Endothelial cell of umbilical vein (primary cell): ENCODE data around the gene DAP. TPM values are rescaled to one million over a fixed set of nuclear protein-coding genes. Genes with fewer than 3 reads are reported as not detected.

Source experiments
- BruUV-seq: library from RNA; stranded (reverse); fragments of 400-500 nt; replicated peaks from 2 replicates; lab custom pipeline; 2021; lab: Mats Ljungman, UMichigan
- CTCF ChIA-PET: fragments of 300-600, 350-600 bp; sonication (Branson Sonifier 250); formaldehyde crosslinking; loops from one replicate; lab custom pipeline; 2021; ENCODE audit warnings: antibody characterized with exemption, inconsistent platforms; lab: Charles Lee
- POLR2A ChIA-PET: fragments of 300-600, 350-600 bp; sonication (Branson Sonifier 250); formaldehyde crosslinking; loops from one replicate; lab custom pipeline; 2021; ENCODE audit warnings: antibody characterized with exemption, inconsistent platforms; lab: Charles Lee
- DNase-seq: peaks from one replicate; pipeline ENCODE4 v3.0.0-alpha.2; 2011; ENCODE audit warnings: low read depth, low spot score
- FAIRE-seq: peaks from 2 replicates; lab custom pipeline; 2011; peaks lifted over from hg19 to GRCh38; lab: Jason Lieb, UNC
- H2AFZ ChIP-seq: 2 replicates; pipeline ENCODE4 v1.6.0; 2012; ENCODE audit warnings: low read depth, low read length, control low read depth, inconsistent platforms
- H3K27ac ChIP-seq: 2 replicates; pipeline ENCODE4 v1.5.1; 2011; ENCODE audit warnings: low read depth, mild to moderate bottlenecking, control low read depth, low read length, moderate library complexity; ENCODE audit not compliant: insufficient read depth
- H3K27me3 ChIP-seq, 2 experiments: 2 replicates each; pipeline versions ENCODE4 v1.6.0 to v1.6.1; 2011; ENCODE audit warnings: low read length in 2 of 2, mixed read lengths in 1 of 2; ENCODE audit not compliant: control insufficient read depth in 2 of 2, insufficient read depth in 2 of 2
- H3K36me3 ChIP-seq, 2 experiments: 2 replicates in 1 of 2; 3 replicates in 1 of 2; pipeline ENCODE4 v1.5.1; 2011; ENCODE audit warnings: low read length in 2 of 2, mild to moderate bottlenecking in 1 of 2, moderate library complexity in 1 of 2; ENCODE audit not compliant: control insufficient read depth in 2 of 2, insufficient read depth in 2 of 2; ENCODE audit errors: extremely low read depth in 1 of 2
- H3K4me1 ChIP-seq: 3 replicates; pipeline ENCODE4 v1.5.1; 2011; ENCODE audit warnings: mild to moderate bottlenecking, low read length; ENCODE audit not compliant: control insufficient read depth, insufficient read depth; ENCODE audit errors: extremely low read depth
- H3K4me2 ChIP-seq: 2 replicates; pipeline ENCODE4 v1.6.1; 2011; ENCODE audit warnings: low read length, control low read depth, mixed read lengths; ENCODE audit not compliant: insufficient read depth
- H3K4me3 ChIP-seq, 3 experiments: fragments of 200-600 bp in 1 of 3; sonication (generic), shearing (Covaris generic) in 1 of 3; replicated peaks in 1 of 3; 2 replicates each; pipeline ENCODE4 v1.5.1; 2011 to 2016; ENCODE audit warnings: control low read depth in 3 of 3, low read length in 3 of 3, mild to moderate bottlenecking in 2 of 3, inconsistent platforms in 1 of 3, low read depth in 1 of 3, moderate library complexity in 1 of 3; ENCODE audit not compliant: insufficient read depth in 1 of 3
- H3K79me2 ChIP-seq: 2 replicates; pipeline ENCODE4 v1.6.0; 2012; ENCODE audit warnings: low read length, inconsistent platforms; ENCODE audit not compliant: control insufficient read depth, insufficient read depth
- H3K9ac ChIP-seq: replicated peaks from 2 replicates; pipeline ENCODE3; 2011; ENCODE audit warnings: low read length, control low read depth; ENCODE audit not compliant: insufficient read depth; ENCODE audit errors: extremely low read depth
- H3K9me1 ChIP-seq: replicated peaks from 3 replicates; pipeline ENCODE4 v1.6.0; 2011; ENCODE audit warnings: mild to moderate bottlenecking, low read length; ENCODE audit not compliant: control insufficient read depth, insufficient read depth; ENCODE audit errors: extremely low read depth
- H3K9me3 ChIP-seq: replicated peaks from 2 replicates; pipeline ENCODE4 v1.5.1; 2012; ENCODE audit warnings: low read length, inconsistent platforms; ENCODE audit not compliant: control insufficient read depth, insufficient read depth
- H4K20me1 ChIP-seq: replicated peaks from 2 replicates; pipeline ENCODE3; 2011; ENCODE audit warnings: mild to moderate bottlenecking, low read length; ENCODE audit not compliant: control insufficient read depth, insufficient read depth; ENCODE audit errors: extremely low read depth
- EZH2 ChIP-seq: IDR thresholded peaks from 2 replicates; pipeline ENCODE4 v1.6.1; 2012; ENCODE audit warnings: borderline replicate concordance, low read depth, mild to moderate bottlenecking, moderate library complexity, low read length, inconsistent platforms; ENCODE audit not compliant: severe bottlenecking
- FOS ChIP-seq: IDR thresholded peaks from 2 replicates; pipeline ENCODE4 v1.6.1; 2011; ENCODE audit warnings: mild to moderate bottlenecking, low read length, moderate library complexity, borderline replicate concordance; ENCODE audit not compliant: insufficient read depth
- GATA2 ChIP-seq: IDR thresholded peaks from 2 replicates; pipeline ENCODE4 v1.7.0; 2011; ENCODE audit warnings: low read depth, mild to moderate bottlenecking, moderate library complexity, mixed read lengths, low read length; ENCODE audit not compliant: insufficient read length, insufficient read depth
- MYC ChIP-seq: IDR thresholded peaks from one replicate; pipeline ENCODE4 v1.6.1; 2011; ENCODE audit warnings: mild to moderate bottlenecking, low read depth, low read length
- POLR2A ChIP-seq: IDR thresholded peaks from 2 replicates; pipeline ENCODE4 v1.6.1; 2012; ENCODE audit warnings: low read depth, mild to moderate bottlenecking, control low read depth, low read length
- dilution Hi-C: fragments of 300-500 bp; cut with MboI; formaldehyde crosslinking; loops from one replicate; pipeline ENCODE4 v1.15.0; 2019; ENCODE audit warnings: low sequenced_read_pairs; ENCODE audit not compliant: extremely low pct_ligation_motif_present
- intact Hi-C: fragments of 100-400 bp; cut with micrococcal nuclease; formaldehyde crosslinking; loops from one replicate; pipeline ENCODE4 v1.10.0; 2022
- polyA plus RNA-seq, 4 experiments: library from polyadenylated mRNA; depleted of rRNA in 3 of 4; stranded (reverse) in 3 of 4; unstranded in 1 of 4; fragments of >200 nt; gene quantifications; 2 replicates each; pipeline versions ENCODE4 v1.2.1 to v1.2.3, GENCODE V29; 2011 to 2012; ENCODE audit warnings: missing spikeins in 1 of 4
- total RNA-seq: library from RNA; stranded (reverse); gene quantifications from 2 replicates; pipeline ENCODE4 v1.2.3, GENCODE V29; 2021
- TF ChIP-seq, protein P1 (sequence below): IDR thresholded peaks from 2 replicates; pipeline ENCODE4 v1.6.1; 2011; ENCODE audit not compliant: insufficient read depth, insufficient read length
- TF ChIP-seq, protein P2 (sequence below), 2 donors: IDR thresholded peaks; 1 replicate in 1 of 2; 2 replicates in 1 of 2; pipeline ENCODE4 v1.5.1; 2011; ENCODE audit warnings: low read length in 2 of 2, mild to moderate bottlenecking in 2 of 2, moderate library complexity in 2 of 2, control low read depth in 1 of 2, inconsistent platforms in 1 of 2, low read depth in 1 of 2; ENCODE audit not compliant: insufficient read depth in 1 of 2; ENCODE audit errors: extremely low read depth in 1 of 2

DAP gene
- total and polyA plus RNA-seq, 2 donors (not counting 3 experiments of a cell fraction or from before 2014, with no cell fraction given): 79.8 to 188 TPM

GRCh38 chr5:10729320-10730042 is 31.6 kb downstream of the DAP start:
- FAIRE-seq: no peak
- H3K9me1 ChIP-seq: no peaks in the 10 kb centered on the region
- no peak for DNase-seq
- no peak overlapping the region for H3K4me2 ChIP-seq
- intact Hi-C loops: no loop called here
- dilution Hi-C loops: no loop called here
- CTCF ChIA-PET: interaction anchor here (0.8 kb wide), 1 partner anchor 34 kb away, joined by 3 read pairs; no protein-coding TSS in a partner anchor
- H3K4me1 ChIP-seq: peaks cover 48% of the 10 kb centered on the region
- H3K36me3 ChIP-seq: peaks cover 0 to 12% of the 10 kb centered on the region in 2 experiments
- no TSS peak for BruUV-seq
- H4K20me1 ChIP-seq: no peaks in the 10 kb centered on the region
- POLR2A ChIA-PET: no interaction called here
- no peaks in the 10 kb centered on the region for H3K9me3 ChIP-seq
- no peak overlapping the region for H2AFZ ChIP-seq
- H3K4me3 ChIP-seq: no peak overlapping the region
- peaks cover 46% of the 10 kb centered on the region for H3K79me2 ChIP-seq
- H3K9ac ChIP-seq: no peak overlapping the region
- H3K27me3 ChIP-seq: no peaks in the 10 kb centered on the region
- no peak overlapping the region for H3K27ac ChIP-seq
- TF ChIP-seq POLR2A: no peak
- TF ChIP-seq GATA2: no peak
- no peak for TF ChIP-seq EZH2
- TF ChIP-seq, protein P1, sequence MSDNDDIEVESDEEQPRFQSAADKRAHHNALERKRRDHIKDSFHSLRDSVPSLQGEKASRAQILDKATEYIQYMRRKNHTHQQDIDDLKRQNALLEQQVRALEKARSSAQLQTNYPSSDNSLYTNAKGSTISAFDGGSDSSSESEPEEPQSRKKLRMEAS: no peak
- TF ChIP-seq MYC: no peak
- no peak for TF ChIP-seq FOS
- TF ChIP-seq, protein P2, sequence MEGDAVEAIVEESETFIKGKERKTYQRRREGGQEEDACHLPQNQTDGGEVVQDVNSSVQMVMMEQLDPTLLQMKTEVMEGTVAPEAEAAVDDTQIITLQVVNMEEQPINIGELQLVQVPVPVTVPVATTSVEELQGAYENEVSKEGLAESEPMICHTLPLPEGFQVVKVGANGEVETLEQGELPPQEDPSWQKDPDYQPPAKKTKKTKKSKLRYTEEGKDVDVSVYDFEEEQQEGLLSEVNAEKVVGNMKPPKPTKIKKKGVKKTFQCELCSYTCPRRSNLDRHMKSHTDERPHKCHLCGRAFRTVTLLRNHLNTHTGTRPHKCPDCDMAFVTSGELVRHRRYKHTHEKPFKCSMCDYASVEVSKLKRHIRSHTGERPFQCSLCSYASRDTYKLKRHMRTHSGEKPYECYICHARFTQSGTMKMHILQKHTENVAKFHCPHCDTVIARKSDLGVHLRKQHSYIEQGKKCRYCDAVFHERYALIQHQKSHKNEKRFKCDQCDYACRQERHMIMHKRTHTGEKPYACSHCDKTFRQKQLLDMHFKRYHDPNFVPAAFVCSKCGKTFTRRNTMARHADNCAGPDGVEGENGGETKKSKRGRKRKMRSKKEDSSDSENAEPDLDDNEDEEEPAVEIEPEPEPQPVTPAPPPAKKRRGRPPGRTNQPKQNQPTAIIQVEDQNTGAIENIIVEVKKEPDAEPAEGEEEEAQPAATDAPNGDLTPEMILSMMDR (IDR thresholded peaks at IDR 0.05; ENCODE audit: extremely low read depth in 1 of 2, insufficient read depth in 1 of 2, low read depth in 1 of 2, low read length in 2 of 2): no peak
